K562 (cell line): ENCODE data around the gene EIF2AK3. TPM values are rescaled to one million over a fixed set of nuclear protein-coding genes. Genes with fewer than 3 reads are reported as not detected.
A peak's percentile ranks its signal among the peaks of the same experiment; 100 is the strongest.

Experiments used
- C11orf30 ChIP-seq: fragments of 450-650 bp; IDR thresholded peaks from 2 replicates; pipeline ENCODE4 v1.6.1; 2016; ENCODE audit warnings: low read depth, mild to moderate bottlenecking
- CREBBP ChIP-seq: IDR thresholded peaks from one replicate; pipeline ENCODE4 v1.6.1; 2012; ENCODE audit warnings: low read depth, mild to moderate bottlenecking, control low read depth, inconsistent platforms, low read length
- CREM ChIP-seq: IDR thresholded peaks from 2 replicates; pipeline ENCODE4 v1.6.1; 2014; ENCODE audit warnings: antibody characterized with exemption, low read depth
- ELF2 ChIP-seq: fragments of 250-450 bp; sonication (Bioruptor Pico); IDR thresholded peaks from 2 replicates; pipeline ENCODE4 v1.5.0; 2021; ENCODE audit warnings: mild to moderate bottlenecking
- ESRRA ChIP-seq: fragments of 450-650 bp; IDR thresholded peaks from 2 replicates; pipeline ENCODE4 v1.6.1; 2014; ENCODE audit warnings: low read depth, mild to moderate bottlenecking, moderate library complexity, borderline replicate concordance
- ETV1 ChIP-seq: fragments of 450-650 bp; conservative IDR thresholded peaks from 2 replicates; pipeline ENCODE4 v1.6.1; 2016; ENCODE audit warnings: missing genetic modification characterization, control low read depth, low read depth, missing compliant biosample characterization
- GABPB2 ChIP-seq: fragments of 250-450 bp; sonication (Bioruptor Pico); conservative IDR thresholded peaks from 2 replicates; pipeline ENCODE4 v1.5.1; 2021; ENCODE audit warnings: mild to moderate bottlenecking
- MAFK ChIP-seq: IDR thresholded peaks from 2 replicates; pipeline ENCODE4 v1.6.1; 2011; ENCODE audit warnings: low read length, improper control_type of control experiment
- MITF ChIP-seq: IDR thresholded peaks from 2 replicates; pipeline ENCODE4 v1.6.1; 2014; ENCODE audit warnings: antibody characterized with exemption
- MYBL2 ChIP-seq, 2 experiments: fragments of 450-650 bp in 1 of 2; sonication (generic) in 1 of 2; formaldehyde crosslinking in 1 of 2; IDR thresholded peaks; 2 replicates each; pipeline versions ENCODE4 v1.6.1 to v1.8.1; 2017 to 2022; ENCODE audit warnings: borderline replicate concordance in 1 of 2, inconsistent platforms in 1 of 2, low read depth in 1 of 2, mild to moderate bottlenecking in 1 of 2, missing genetic modification reagents in 1 of 2, moderate library complexity in 1 of 2
- NBN ChIP-seq: fragments of 450-650 bp; IDR thresholded peaks from 2 replicates; pipeline ENCODE4 v1.6.1; 2016; ENCODE audit warnings: low read depth, mild to moderate bottlenecking
- NFE2 ChIP-seq: IDR thresholded peaks from 2 replicates; pipeline ENCODE4 v1.6.1; 2014; ENCODE audit warnings: antibody characterized with exemption, low read depth
- NR1H2 ChIP-seq: sonication (generic); formaldehyde crosslinking; IDR thresholded peaks from 2 replicates; pipeline ENCODE4 v1.4.0; 2020; ENCODE audit warnings: mild to moderate bottlenecking, missing genetic modification reagents
- REST ChIP-seq, 2 experiments: fragments of 450-650 bp; formaldehyde crosslinking in 1 of 2; IDR thresholded peaks; 2 replicates each; pipeline versions ENCODE4 v1.4.0 to v1.6.1; 2014 to 2020; ENCODE audit warnings: mild to moderate bottlenecking in 2 of 2, borderline replicate concordance in 1 of 2, low read depth in 1 of 2
- SMARCB1 ChIP-seq: IDR thresholded peaks from 2 replicates; pipeline ENCODE4 v1.6.1; 2011; ENCODE audit warnings: improper control_type of control experiment, low read depth; ENCODE audit not compliant: insufficient read length
- SOX6 ChIP-seq: fragments of 450-650 bp; IDR thresholded peaks from 2 replicates; pipeline ENCODE4 v1.6.1; 2014; ENCODE audit warnings: mild to moderate bottlenecking
- TCF15 ChIP-seq: fragments of 250-450 bp; sonication (Bioruptor Pico); IDR thresholded peaks from 2 replicates; pipeline ENCODE4 v1.8.0; 2022; ENCODE audit warnings: moderate library complexity, mild to moderate bottlenecking, inconsistent platforms
- ZEB2 ChIP-seq: fragments of 450-650 bp; IDR thresholded peaks from 2 replicates; pipeline ENCODE4 v1.6.1; 2016
- polyA plus RNA-seq, 8 experiments: library from polyadenylated mRNA; depleted of rRNA in 4 of 8; stranded (reverse) in 5 of 8; unstranded in 3 of 8; fragments of >200 nt; fragmentation: Nextera tagmentation in 2 of 8; fragmentation: Illumina TruSeq in 1 of 8; extraction: Ambion mirVana in 2 of 8; extraction: Trizol in 1 of 8; gene quantifications; 2 replicates each; pipeline versions ENCODE4 v1.2.1 to v1.2.3, GENCODE V29; 2011 to 2014; ENCODE audit warnings: inconsistent platforms in 1 of 8, missing spikeins in 1 of 8
- total RNA-seq, 7 experiments: library from RNA; depleted of rRNA in 6 of 7; stranded (reverse); fragments of >200 nt in 6 of 7; fragmentation: Illumina TruSeq in 2 of 7; extraction: Trizol in 2 of 7; gene quantifications; 2 replicates each; pipeline versions ENCODE4 v1.2.1 to v1.2.3, GENCODE V29; 2011 to 2021; ENCODE audit warnings: low replicate concordance in 1 of 7

The EIF2AK3 gene
- total and polyA plus RNA-seq, 9 of the 15 experiments (the other 6 are each of a cell fraction or from before 2014, with no cell fraction given), result 1.7 to 11.6 (median 7.4) TPM

GRCh38 chr2:88627856-88628570 lies 749 bp upstream of the EIF2AK3 start (continued):
- TF ChIP-seq REST (IDR thresholded peaks at IDR 0.05; ENCODE audit: borderline replicate concordance), result no peak; the same call in 1 of the 2 replicates
- peak; percentile 68; the same call in 1 of the 2 replicates for TF ChIP-seq REST (CRISPR knock-in tag; IDR thresholded peaks at IDR 0.05; ENCODE audit: low read depth)
- no peak for TF ChIP-seq TCF15 (CRISPR knock-in tag)
- no peak; the same call in 1 of the 2 replicates for TF ChIP-seq MAFK
- TF ChIP-seq ELF2 (CRISPR knock-in tag), result no peak
- TF ChIP-seq MITF, result peak; percentile 84
- TF ChIP-seq CREM, result peak; percentile 90
- peak; percentile 93 for TF ChIP-seq NBN
- no peak for TF ChIP-seq SMARCB1
- TF ChIP-seq ZEB2, result no peak; the same call in 1 of the 2 replicates
- TF ChIP-seq SOX6, result peak; percentile 65
- 0 out of 2 replicates have a peak, but pooled peaks have one; percentile 11 for TF ChIP-seq NFE2
- no peak for TF ChIP-seq ETV1 (tag)
- no peak for TF ChIP-seq GABPB2 (CRISPR knock-in tag)
- TF ChIP-seq NR1H2 (CRISPR knock-in tag), result 0 out of 2 replicates have a peak, but pooled peaks have one; percentile 66
- no peak for TF ChIP-seq CREBBP
- TF ChIP-seq C11orf30, result peak; percentile 45; the same call in 1 of the 2 replicates
- peak; percentile 59 for TF ChIP-seq ESRRA
- TF ChIP-seq MYBL2 (IDR thresholded peaks at IDR 0.05; ENCODE audit: low read depth), result no peak
- TF ChIP-seq MYBL2 (CRISPR knock-in tag; IDR thresholded peaks at IDR 0.05; ENCODE audit: borderline replicate concordance), result no peak
